Suppressor macrophage treated with lipopolysaccharide for 1 hour (primary cell): ENCODE results near the gene CRIP2.
A peak's percentile ranks its signal among the peaks of the same experiment; 100 is the strongest.

Source experiments
- DNase-seq, 3 donors: peaks; one replicate each; pipeline ENCODE4 v3.0.0-alpha.2; 2020 to 2022

Gene CRIP2

GRCh38 chr14:105488781-105489541 is 14.3 kb downstream of the CRIP2 start:
- peak; percentile 69 to 82 (median 71) for DNase-seq

DNA sequence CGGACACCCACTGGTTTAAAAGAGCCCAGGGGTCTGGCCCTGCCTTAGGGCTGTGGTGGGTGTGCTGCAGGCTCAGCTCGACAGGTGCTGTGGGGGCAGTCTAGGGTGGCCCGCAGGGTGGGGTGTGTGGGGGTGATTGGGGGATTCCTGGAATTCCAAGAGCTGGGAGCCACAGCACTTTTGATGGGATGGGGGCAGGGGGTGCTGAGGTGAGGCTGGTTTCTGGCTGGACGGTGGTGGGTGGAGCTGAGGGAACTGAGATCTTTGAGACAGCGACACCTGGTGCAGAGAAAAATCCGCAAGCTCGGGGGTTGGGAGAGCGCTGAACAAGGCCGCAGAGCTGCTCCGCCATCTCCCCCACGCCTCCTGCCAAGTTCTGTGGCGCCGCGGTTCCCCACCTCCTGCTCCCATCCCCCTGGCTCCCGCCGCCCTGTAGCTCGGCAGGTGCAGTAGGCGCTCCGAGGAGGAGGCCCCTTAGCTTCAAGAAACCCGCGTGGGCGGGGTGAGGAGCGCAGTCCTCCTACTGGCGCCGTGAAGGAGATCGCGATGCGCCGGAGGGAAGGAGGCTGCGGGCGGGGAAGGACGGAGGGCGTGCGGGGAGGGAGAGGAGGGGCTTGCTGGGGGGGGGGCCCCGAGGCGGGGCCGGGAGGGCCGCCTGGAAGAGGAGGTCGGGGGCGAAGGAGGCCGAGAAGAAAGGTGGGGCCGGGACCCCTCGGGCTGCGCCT is 15.1 kb downstream of the CRIP2 start:
- DNase-seq, result peak; percentile 76 to 81 (median 77)

GRCh38 chr14:105490267-105490571 is 15.6 kb downstream of the CRIP2 start:
- no peak for DNase-seq

GRCh38 chr14:105490572-105491365 is 16.1 kb downstream of the CRIP2 start, which contains the start of gene TEDC1:
Gene TEDC1 (plus strand): TSS chr14:105491246. CDS start chr14:105491376, 130 bp downstream.
- peak; percentile 99 to 100 (median 100) for DNase-seq

GRCh38 chr14:105491366-105491973 is 16.8 kb downstream of the CRIP2 start:
- peak; percentile 88 to 94 (median 89) for DNase-seq

DNA sequence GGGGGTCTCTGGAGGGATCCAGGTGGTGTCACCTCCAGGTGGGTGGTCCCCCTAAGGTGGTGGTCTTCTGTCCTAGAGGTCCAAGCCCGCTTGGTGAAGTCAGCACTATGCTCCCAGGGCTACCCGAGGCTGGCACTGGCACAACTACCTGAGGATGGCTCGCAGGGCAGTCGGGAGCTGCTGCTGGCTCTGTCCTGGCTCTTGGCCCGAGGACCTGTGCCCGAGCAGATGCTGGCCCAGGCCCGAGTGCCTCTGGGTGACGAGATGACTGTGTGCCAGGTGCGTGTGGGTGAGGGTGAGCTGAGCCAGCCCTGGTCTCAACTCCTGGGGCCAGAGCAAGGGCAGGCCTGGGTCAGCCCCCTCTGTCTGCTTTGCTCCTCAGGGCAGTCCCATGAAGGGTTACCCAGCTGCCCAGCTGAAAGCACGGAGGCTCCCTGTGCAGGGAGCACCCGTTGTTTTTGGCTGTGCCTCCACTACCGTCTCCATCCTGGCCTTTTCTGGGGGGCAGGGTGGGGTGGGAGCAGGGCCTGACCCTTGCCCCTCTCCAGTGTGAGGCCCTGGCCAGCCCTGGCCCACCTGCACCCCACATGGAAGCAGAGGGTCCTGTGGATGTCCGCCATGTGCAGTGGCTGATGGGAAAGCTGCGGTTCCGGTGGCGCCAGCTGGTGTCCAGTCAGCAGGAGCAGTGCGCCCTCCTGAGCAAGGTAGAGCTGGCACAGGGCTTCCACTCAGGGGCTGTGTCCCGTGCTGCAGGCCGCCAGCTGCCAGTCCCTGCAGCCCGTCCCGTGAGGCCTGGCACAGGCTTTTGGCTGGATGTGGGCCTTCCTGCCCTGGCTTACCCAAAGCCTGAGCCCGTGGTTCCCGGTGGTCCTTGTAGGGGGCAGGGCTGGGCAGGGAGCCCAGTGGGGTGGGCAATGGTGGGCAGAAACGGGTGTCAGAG is 17.7 kb downstream of the CRIP2 start:
- DNase-seq, result no peak

GRCh38 chr14:105492971-105493871 is 18.6 kb downstream of the CRIP2 start:
- DNase-seq, result no peak

DNA sequence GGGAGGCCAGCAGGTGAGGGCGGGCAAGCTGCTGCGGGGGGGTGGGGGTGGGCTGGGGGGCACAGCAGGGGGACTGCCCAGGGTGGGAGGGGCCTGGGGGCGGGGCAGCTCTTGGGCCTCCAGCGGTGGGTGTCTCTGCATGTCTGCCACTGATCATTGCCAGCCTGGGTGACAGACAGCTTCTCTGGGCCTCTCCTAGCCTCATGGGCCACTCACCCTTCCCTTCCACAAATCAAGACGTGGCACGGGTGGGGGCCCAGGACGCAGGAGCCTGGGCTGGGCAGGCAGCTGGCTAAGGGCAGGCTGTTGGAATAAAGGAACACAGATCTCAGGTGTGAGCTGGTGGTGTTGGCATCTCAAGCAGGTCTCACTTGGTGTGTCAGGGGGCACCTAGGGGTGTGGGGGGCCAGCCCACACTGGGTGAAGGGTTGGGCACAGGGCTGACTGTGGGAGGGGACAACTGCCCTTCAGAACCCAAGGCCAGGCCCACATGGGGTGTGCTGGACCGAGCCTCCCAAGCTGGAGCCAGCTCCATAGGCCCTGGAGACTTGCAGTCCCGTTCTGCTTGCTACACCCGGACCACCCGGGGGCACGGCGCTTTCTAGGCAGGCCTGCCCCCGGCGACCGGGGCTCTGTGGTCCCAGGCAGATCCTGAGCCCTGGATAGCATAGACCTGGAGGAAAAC is 19.4 kb downstream of the CRIP2 start:
- DNase-seq, result no peak

- no peak for DNase-seq
Observed at GRCh38 chr14:105494606-105494929, 19.9 kb downstream of the CRIP2 start.

DNA sequence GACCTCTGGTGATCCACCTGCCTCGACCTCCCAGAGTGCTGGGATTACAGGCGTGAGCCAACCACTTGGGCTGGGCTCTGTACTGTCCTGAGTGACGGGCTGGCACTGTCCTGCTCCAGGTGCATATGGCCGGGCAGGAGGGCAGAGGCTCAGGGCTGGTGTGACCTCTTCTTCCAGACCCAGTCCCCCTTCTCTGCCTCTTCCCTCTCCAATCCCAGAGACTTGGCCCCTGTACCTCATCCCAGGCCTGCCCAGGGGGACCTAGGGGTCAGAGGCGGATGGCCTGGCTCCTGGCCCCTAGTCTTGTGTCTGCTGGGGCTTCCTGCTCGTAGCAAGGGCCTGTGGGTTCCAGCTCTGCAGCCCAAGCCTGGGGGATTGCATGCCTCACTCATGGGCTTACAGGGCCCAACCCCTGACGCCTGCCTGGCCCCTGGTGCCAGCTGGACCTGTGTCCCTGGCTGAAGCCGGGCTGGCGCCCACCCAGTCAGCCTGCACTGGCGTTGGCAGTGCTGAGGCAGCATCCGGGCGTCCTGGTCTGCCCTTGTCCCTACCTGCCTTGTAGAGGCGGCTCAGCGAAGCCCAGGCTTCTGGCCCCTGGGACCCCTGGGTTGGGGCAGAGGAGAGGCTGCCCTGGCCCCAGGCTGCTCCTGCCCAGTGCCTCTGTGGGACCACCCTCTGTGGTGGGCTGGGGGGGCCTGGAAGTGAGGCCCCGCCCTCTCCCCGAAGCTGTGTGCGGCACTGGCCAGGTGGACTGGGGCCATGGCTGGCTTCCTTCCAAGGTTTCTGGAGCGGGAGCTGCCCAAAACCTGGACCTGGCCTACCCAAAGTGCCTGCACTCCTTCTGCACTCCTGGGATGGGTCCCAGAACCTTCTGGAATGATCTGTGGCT is 20.7 kb downstream of the CRIP2 start:
- no peak for DNase-seq

- no peak for DNase-seq
Observed at GRCh38 chr14:105495990-105496830, 21.6 kb downstream of the CRIP2 start.

GRCh38 chr14:105496831-105497591 is 22.4 kb downstream of the CRIP2 start:
- no peak for DNase-seq

- DNase-seq, result no peak
Observed at GRCh38 chr14:105497671-105498429, 23.2 kb downstream of the CRIP2 start.

- no peak for DNase-seq
Observed at GRCh38 chr14:105498430-105499255, 24.0 kb downstream of the CRIP2 start.

GRCh38 chr14:105499256-105500035 is 24.8 kb downstream of the CRIP2 start:
- DNase-seq, result no peak
